A549 (cell line): ENCODE data around the gene TP53I11. TPM values are rescaled to one million over a fixed set of nuclear protein-coding genes. Genes with fewer than 3 reads are reported as not detected.

Experiments used
- ATAC-seq, 2 experiments: fragments of 200-7000 bp in 1 of 2; fragments of >200 bp in 1 of 2; cut with Nextera tagmentation in 1 of 2; cut with Tn5 transposase in 1 of 2; 3 replicates each; pipeline versions ENCODE4 v1.8.0 to v1.9.1; 2018 to 2020; ENCODE audit warnings: mild to moderate bottlenecking in 1 of 2, moderate library complexity in 1 of 2
- CTCF ChIA-PET: fragments of 300-600 bp; sonication (Branson Sonifier 250); formaldehyde crosslinking; extraction: SDS; loops from one replicate; lab custom pipeline; 2021; ENCODE audit warnings: antibody characterized with exemption, inconsistent platforms; lab: Yijun Ruan, JAX
- POLR2A ChIA-PET: fragments of 350-600 bp; formaldehyde crosslinking; extraction: SDS; loops from one replicate; lab custom pipeline; 2021; ENCODE audit warnings: antibody characterized with exemption, inconsistent platforms; lab: Yijun Ruan, JAX
- DNase-seq, 2 experiments: peaks; one replicate each; pipeline versions ENCODE4 v3.0.0 to v3.0.0-alpha.2; 2011 to 2016; ENCODE audit warnings: low read depth in 1 of 2, low spot score in 1 of 2
- FAIRE-seq: peaks from 2 replicates; lab custom pipeline; 2011; peaks lifted over from hg19 to GRCh38; lab: Jason Lieb, UNC
- H3K27ac ChIP-seq, 2 experiments: fragments of >200 bp; sonication (Bioruptor Twin); formaldehyde crosslinking; 3 replicates each; pipeline ENCODE4 v1.5.1; 2016 to 2017
- H3K4me1 ChIP-seq: fragments of >200 bp; sonication (Bioruptor Twin); formaldehyde crosslinking; 3 replicates; pipeline ENCODE4 v1.6.1; 2016
- H3K4me2 ChIP-seq: fragments of >200 bp; sonication (Bioruptor Twin); formaldehyde crosslinking; 3 replicates; pipeline ENCODE4 v1.6.1; 2016
- H3K4me3 ChIP-seq: fragments of >200 bp; sonication (Bioruptor Twin); formaldehyde crosslinking; 3 replicates; pipeline ENCODE4 v1.5.1; 2016
- H3K9me3 ChIP-seq: fragments of >200 bp; sonication (Bioruptor Twin); formaldehyde crosslinking; 3 replicates; pipeline ENCODE4 v1.6.1; 2016
- CHD4 ChIP-seq: fragments of 200-600 bp; sonication (generic); IDR thresholded peaks from 2 replicates; pipeline ENCODE4 v1.6.1; 2016; ENCODE audit warnings: antibody characterized with exemption, mild to moderate bottlenecking, borderline replicate concordance
- EHF ChIP-seq: fragments of 250-450 bp; sonication (Bioruptor Pico); IDR thresholded peaks from 2 replicates; pipeline ENCODE4 v1.5.0; 2020; ENCODE audit warnings: mild to moderate bottlenecking
- EP300 ChIP-seq, 2 experiments: fragments of >200 bp; sonication (Bioruptor Twin); formaldehyde crosslinking; IDR thresholded peaks; 2 replicates in 1 of 2; 3 replicates in 1 of 2; pipeline ENCODE4 v1.6.1; 2016 to 2017
- FOSL2 ChIP-seq, 2 experiments: fragments of 450-650 bp in 1 of 2; fragments of >200 bp in 1 of 2; sonication (Bioruptor Twin) in 1 of 2; formaldehyde crosslinking; IDR thresholded peaks; 2 replicates each; pipeline versions ENCODE4 v1.5.0 to v1.6.1; 2016 to 2020; ENCODE audit warnings: mild to moderate bottlenecking in 1 of 2, moderate library complexity in 1 of 2
- GATA3 ChIP-seq: IDR thresholded peaks from 2 replicates; pipeline ENCODE4 v1.6.1; 2012; ENCODE audit warnings: borderline replicate concordance
- HOXB13 ChIP-seq: fragments of 250-450 bp; sonication (Bioruptor Pico); IDR thresholded peaks from 2 replicates; pipeline ENCODE4 v1.5.0; 2020; ENCODE audit warnings: low read depth, mild to moderate bottlenecking, moderate library complexity
- JUNB ChIP-seq: fragments of >200 bp; sonication (Bioruptor Twin); formaldehyde crosslinking; IDR thresholded peaks from 2 replicates; pipeline ENCODE4 v1.6.1; 2016
- KDM5A ChIP-seq: fragments of 200-600 bp; sonication (generic); IDR thresholded peaks from 2 replicates; pipeline ENCODE4 v1.6.1; 2016; ENCODE audit warnings: antibody characterized with exemption, mild to moderate bottlenecking
- MAZ ChIP-seq: fragments of 150-350 bp; IDR thresholded peaks from 2 replicates; pipeline ENCODE4 v1.6.1; 2014; ENCODE audit warnings: antibody characterized with exemption, low read depth, low read length, borderline replicate concordance
- NPAS2 ChIP-seq: fragments of 250-450 bp; sonication (Bioruptor Pico); IDR thresholded peaks from 2 replicates; pipeline ENCODE4 v1.8.0; 2022; ENCODE audit warnings: mild to moderate bottlenecking, moderate library complexity, borderline replicate concordance
- NR3C1 ChIP-seq: fragments of >200 bp; sonication (Bioruptor Twin); formaldehyde crosslinking; IDR thresholded peaks from 3 replicates; pipeline ENCODE4 v1.6.1; 2017
- POLR2A ChIP-seq: IDR thresholded peaks from 2 replicates; pipeline ENCODE4 v1.6.1; 2012; ENCODE audit warnings: mild to moderate bottlenecking, low read length
- RARB ChIP-seq: fragments of 250-450 bp; sonication (Bioruptor Pico); IDR thresholded peaks from 2 replicates; pipeline ENCODE4 v1.8.0; 2021; ENCODE audit warnings: mild to moderate bottlenecking, moderate library complexity
- RFX5 ChIP-seq: fragments of 450-650 bp; IDR thresholded peaks from 2 replicates; pipeline ENCODE4 v1.7.1; 2014; ENCODE audit warnings: antibody characterized with exemption, mild to moderate bottlenecking, moderate library complexity
- ZC3H11A ChIP-seq: fragments of 450-650 bp; IDR thresholded peaks from 2 replicates; pipeline ENCODE4 v1.6.1; 2014; ENCODE audit warnings: antibody characterized with exemption, mild to moderate bottlenecking
- ZSCAN20 ChIP-seq: fragments of 250-450 bp; sonication (Bioruptor Pico); IDR thresholded peaks from 2 replicates; pipeline ENCODE4 v1.8.0; 2022; ENCODE audit warnings: mild to moderate bottlenecking, moderate library complexity
- WGBS: methylation state at CpG from one replicate; pipeline ENCODE4 v1.1.6; 2017; ENCODE audit errors: missing lambda C conversion rate; 5-methylcytosine and 5-hydroxymethylcytosine counted together
- polyA plus RNA-seq, 4 experiments: library from polyadenylated mRNA; depleted of rRNA in 3 of 4; stranded (reverse); fragments of >200 nt; fragmentation: RNase III in 1 of 4; extraction: RNeasy Plus Mini Kit Qiagen cat#74134 plus additional on column Dnase treatment in 1 of 4; gene quantifications; 2 replicates in 3 of 4; 3 replicates in 1 of 4; pipeline ENCODE4 v1.2.3, GENCODE V29; 2011 to 2017
- TF ChIP-seq, protein P1 (sequence below): fragments of 250-450 bp; sonication (Bioruptor Pico); IDR thresholded peaks from 2 replicates; pipeline ENCODE4 v1.5.0; 2020; ENCODE audit warnings: low read depth, mild to moderate bottlenecking, moderate library complexity
- TF ChIP-seq, protein P2 (sequence below): fragments of >200 bp; sonication (Bioruptor Twin); formaldehyde crosslinking; IDR thresholded peaks from 3 replicates; pipeline ENCODE4 v1.5.1; 2016
- TF ChIP-seq, protein P3 (sequence below): IDR thresholded peaks from 2 replicates; pipeline ENCODE4 v1.6.1; 2012
- TF ChIP-seq, protein P4 (sequence below): fragments of 250-450 bp; sonication (Bioruptor Pico); IDR thresholded peaks from 2 replicates; pipeline ENCODE4 v1.5.0; 2021; ENCODE audit warnings: mild to moderate bottlenecking, moderate library complexity, borderline replicate concordance

Gene TP53I11
- polyA plus RNA-seq, 2 of the 4 experiments (the other 2 are of a cell fraction) = 11.2 to 28.2 TPM

DNA sequence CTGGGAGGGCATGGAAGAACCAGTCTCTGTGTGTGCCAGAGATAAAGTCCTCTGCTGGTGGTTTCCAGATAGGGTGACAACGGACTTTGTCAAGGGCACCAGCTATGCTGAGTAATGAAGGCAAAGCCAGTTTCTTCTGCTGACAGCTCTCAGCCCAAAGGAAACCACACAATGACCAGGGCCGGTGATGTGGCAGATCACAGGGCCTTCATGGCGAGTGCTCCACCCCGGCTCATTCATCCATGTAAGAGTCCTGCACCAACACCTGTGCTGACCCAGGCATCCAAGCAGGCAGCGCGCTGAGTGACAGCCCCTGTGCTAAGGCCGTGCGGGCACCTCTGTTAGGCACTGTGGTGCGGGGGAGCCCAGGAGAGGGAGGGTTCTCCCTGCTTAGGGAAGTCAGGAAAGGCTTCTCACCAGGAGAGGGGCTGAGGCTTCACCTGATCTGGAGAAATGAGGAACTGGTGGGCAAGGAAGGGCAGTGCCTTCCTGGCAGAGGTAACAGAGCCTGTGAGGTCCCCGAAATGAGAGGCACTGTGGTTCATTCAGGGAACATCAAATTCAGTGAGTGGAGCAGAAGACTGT lies 33.8 kb downstream of the TP53I11 start:
- ChIA-PET CTCF (interaction anchor here (1.4 to 16.4 kb wide), 3 partner anchors 12 to 294 kb away, joined by 3 to 400 read pairs (median 62); no protein-coding TSS in a partner anchor), POLR2A (no interaction called here)
- Histone ChIP-seq H3K4me3 (no peak overlapping the region), H3K27ac (no peak overlapping the region), H3K4me1 (no peaks in the 10 kb centered on the region), H3K9me3 (no peaks in the 10 kb centered on the region), H3K4me2 (no peak overlapping the region)
- ATAC-seq (no peak; a peak in 2 of 6 replicates), DNase-seq (no peak), FAIRE-seq (no peak)
- 65% methylated on average over 5 of the region's 10 CpGs for WGBS
- TF ChIP-seq NPAS2 (CRISPR knock-in tag) (no peak), GATA3 (no peak), EP300 (IDR thresholded peaks at IDR 0.05) (no peak)
- TF ChIP-seq, protein P1, sequence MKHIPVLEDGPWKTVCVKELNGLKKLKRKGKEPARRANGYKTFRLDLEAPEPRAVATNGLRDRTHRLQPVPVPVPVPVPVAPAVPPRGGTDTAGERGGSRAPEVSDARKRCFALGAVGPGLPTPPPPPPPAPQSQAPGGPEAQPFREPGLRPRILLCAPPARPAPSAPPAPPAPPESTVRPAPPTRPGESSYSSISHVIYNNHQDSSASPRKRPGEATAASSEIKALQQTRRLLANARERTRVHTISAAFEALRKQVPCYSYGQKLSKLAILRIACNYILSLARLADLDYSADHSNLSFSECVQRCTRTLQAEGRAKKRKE (CRISPR knock-in tag) = no peak
- TF ChIP-seq, protein P2, sequence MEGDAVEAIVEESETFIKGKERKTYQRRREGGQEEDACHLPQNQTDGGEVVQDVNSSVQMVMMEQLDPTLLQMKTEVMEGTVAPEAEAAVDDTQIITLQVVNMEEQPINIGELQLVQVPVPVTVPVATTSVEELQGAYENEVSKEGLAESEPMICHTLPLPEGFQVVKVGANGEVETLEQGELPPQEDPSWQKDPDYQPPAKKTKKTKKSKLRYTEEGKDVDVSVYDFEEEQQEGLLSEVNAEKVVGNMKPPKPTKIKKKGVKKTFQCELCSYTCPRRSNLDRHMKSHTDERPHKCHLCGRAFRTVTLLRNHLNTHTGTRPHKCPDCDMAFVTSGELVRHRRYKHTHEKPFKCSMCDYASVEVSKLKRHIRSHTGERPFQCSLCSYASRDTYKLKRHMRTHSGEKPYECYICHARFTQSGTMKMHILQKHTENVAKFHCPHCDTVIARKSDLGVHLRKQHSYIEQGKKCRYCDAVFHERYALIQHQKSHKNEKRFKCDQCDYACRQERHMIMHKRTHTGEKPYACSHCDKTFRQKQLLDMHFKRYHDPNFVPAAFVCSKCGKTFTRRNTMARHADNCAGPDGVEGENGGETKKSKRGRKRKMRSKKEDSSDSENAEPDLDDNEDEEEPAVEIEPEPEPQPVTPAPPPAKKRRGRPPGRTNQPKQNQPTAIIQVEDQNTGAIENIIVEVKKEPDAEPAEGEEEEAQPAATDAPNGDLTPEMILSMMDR = no peak
- TF ChIP-seq, all 56 proteins: peak for 0

DNA sequence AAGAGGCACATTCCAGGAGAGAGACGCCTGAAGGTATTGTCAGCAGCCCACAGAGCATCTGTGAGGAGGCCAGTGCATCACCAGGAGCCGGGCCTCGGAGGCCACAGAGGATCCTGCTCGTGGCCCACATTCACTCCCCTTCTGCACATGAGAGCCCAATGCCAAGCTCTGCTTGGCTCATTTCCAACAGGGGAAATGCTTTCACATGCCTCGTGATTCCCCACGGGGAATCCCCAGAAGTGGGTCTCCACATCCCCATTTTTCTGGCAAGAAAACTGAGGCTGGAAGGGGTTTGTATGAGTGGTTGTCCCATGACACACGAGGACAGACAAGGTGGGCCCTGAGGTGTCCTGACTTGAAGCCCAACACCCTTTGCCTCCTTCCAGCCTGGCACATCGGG lies 34.4 kb downstream of the TP53I11 start:
- Histone ChIP-seq H3K4me3 (no peak overlapping the region), H3K9me3 (no peaks in the 10 kb centered on the region), H3K4me2 (no peak overlapping the region), H3K27ac (no peak overlapping the region), H3K4me1 (no peaks in the 10 kb centered on the region)
- CTCF ChIA-PET = interaction anchor here (1.4 to 16.4 kb wide), 4 partner anchors 12 to 293 kb away, joined by 3 to 400 read pairs (median 34); no protein-coding TSS in a partner anchor
- no peak for TF ChIP-seq HOXB13 (CRISPR knock-in tag)
- TF ChIP-seq, protein P2 = no peak
- no peak for TF ChIP-seq KDM5A
- no peak for TF ChIP-seq RARB (CRISPR knock-in tag)
- TF ChIP-seq NR3C1 = no peak
- no peak for TF ChIP-seq RFX5
- no peak for TF ChIP-seq ZSCAN20 (CRISPR knock-in tag)
- TF ChIP-seq, protein P3, sequence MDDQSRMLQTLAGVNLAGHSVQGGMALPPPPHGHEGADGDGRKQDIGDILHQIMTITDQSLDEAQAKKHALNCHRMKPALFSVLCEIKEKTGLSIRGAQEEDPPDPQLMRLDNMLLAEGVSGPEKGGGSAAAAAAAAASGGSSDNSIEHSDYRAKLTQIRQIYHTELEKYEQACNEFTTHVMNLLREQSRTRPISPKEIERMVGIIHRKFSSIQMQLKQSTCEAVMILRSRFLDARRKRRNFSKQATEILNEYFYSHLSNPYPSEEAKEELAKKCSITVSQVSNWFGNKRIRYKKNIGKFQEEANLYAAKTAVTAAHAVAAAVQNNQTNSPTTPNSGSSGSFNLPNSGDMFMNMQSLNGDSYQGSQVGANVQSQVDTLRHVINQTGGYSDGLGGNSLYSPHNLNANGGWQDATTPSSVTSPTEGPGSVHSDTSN = no peak
- TF ChIP-seq, protein P4, sequence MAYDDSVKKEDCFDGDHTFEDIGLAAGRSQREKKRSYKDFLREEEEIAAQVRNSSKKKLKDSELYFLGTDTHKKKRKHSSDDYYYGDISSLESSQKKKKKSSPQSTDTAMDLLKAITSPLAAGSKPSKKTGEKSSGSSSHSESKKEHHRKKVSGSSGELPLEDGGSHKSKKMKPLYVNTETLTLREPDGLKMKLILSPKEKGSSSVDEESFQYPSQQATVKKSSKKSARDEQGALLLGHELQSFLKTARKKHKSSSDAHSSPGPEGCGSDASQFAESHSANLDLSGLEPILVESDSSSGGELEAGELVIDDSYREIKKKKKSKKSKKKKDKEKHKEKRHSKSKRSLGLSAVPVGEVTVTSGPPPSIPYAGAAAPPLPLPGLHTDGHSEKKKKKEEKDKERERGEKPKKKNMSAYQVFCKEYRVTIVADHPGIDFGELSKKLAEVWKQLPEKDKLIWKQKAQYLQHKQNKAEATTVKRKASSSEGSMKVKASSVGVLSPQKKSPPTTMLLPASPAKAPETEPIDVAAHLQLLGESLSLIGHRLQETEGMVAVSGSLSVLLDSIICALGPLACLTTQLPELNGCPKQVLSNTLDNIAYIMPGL (CRISPR knock-in tag) = no peak
- TF ChIP-seq CHD4 = no peak
- TF ChIP-seq, protein P1 (CRISPR knock-in tag) = no peak
- TF ChIP-seq FOSL2 (IDR thresholded peaks at IDR 0.05) = no peak
- no peak for TF ChIP-seq FOSL2 (CRISPR knock-in tag; IDR thresholded peaks at IDR 0.05)
- TF ChIP-seq JUNB = no peak
- TF ChIP-seq MAZ = no peak
- TF ChIP-seq POLR2A = no peak
- no peak for TF ChIP-seq EHF (CRISPR knock-in tag)
- no peak for TF ChIP-seq ZC3H11A
- DNase-seq (no peak), FAIRE-seq (no peak), ATAC-seq (no peak)
- POLR2A ChIA-PET = no interaction called here
- WGBS = 62% methylated on average over 8 of the region's 8 CpGs
